ENCODE results near the gene RIPOR2. TPM values are rescaled to one million over a fixed set of nuclear protein-coding genes. Genes with fewer than 3 reads are reported as not detected.
"Not testable (repeated sequence)": the region's sequence is repeated elsewhere in the genome, so short reads cannot be mapped to it uniquely, and the experiment has no call there.

The RIPOR2 gene
- total RNA-seq, 6 experiments from 2014 or later, result 9.1 to 20.7 (median 10.2) TPM

GRCh38 chr6:24929242-24929641 lies 6.5 kb downstream of the RIPOR2 start:
- peak overlapping the region; percentile 25; the same call in 1 of the 2 replicates for H3K4me3 Mint-ChIP-seq
- no peak for TF ChIP-seq CTCF (IDR thresholded peaks at IDR 0.05)
- peaks cover 71% of the 10 kb centered on the region for H3K4me1 Mint-ChIP-seq (ENCODE audit: low read depth)

GRCh38 chr6:24927985-24928745 lies 7.6 kb downstream of the RIPOR2 start:
- Mint-ChIP-seq H3K27me3 (ENCODE audit: insufficient read depth) (no peaks in the 10 kb centered on the region), H3K4me1 (ENCODE audit: low read depth) (peaks cover 71% of the 10 kb centered on the region), H3K9me3 (no peaks in the 10 kb centered on the region), H3K27ac (peak overlapping the region; percentile 66), H3K36me3 (ENCODE audit: low read depth) (0 out of 2 replicates have a peak, but pooled peaks cover 5% of the 10 kb centered on the region), H3K4me3 (peak overlapping the region; percentile 43)
- DNase-seq, result peak; percentile 60
- TF ChIP-seq CTCF (IDR thresholded peaks at IDR 0.05), result no peak

More at GRCh38 chr6:24929242-24929641, 6.5 kb downstream of the RIPOR2 start:
- no peaks in the 10 kb centered on the region for H3K27me3 Mint-ChIP-seq (ENCODE audit: insufficient read depth)
- no peak for DNase-seq
- H3K27ac Mint-ChIP-seq, result no peak overlapping the region; the same call in 1 of the 2 replicates
- 0 out of 2 replicates have a peak, but pooled peaks cover 5% of the 10 kb centered on the region for H3K36me3 Mint-ChIP-seq (ENCODE audit: low read depth)
- no peaks in the 10 kb centered on the region for H3K9me3 Mint-ChIP-seq

DNA sequence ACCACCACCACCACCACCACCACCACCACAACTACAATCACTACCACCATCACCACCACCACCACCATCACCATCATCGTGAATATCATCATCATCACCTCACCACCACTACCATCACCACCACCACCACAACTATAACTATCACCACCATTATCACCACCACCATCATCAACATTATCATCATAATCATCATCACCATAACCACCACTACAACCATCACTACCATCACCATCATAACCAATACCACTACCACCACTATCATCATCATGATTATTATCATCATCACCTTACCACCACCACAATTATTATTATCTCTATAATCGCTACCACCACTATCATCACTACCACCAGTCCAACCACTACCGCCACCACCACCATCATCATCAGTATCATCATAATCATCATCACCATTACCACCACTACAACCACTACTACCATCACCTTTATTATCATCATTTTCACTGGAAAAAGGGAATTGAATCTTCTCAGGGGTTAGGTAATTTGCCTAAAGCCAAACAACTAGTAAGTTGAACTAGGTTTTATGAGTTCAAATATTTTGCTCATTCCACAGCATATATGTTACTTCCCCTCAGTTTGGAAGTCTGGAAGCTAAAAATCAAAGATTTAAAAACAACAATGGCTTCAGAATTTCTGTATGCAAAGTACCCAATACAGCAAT lies 8.3 kb downstream of the RIPOR2 start:
- Mint-ChIP-seq H3K9me3 (no peaks in the 10 kb centered on the region), H3K4me1 (ENCODE audit: low read depth) (peaks cover 64% of the 10 kb centered on the region), H3K27ac (no peak overlapping the region; the same call in 1 of the 2 replicates), H3K4me3 (no peak overlapping the region), H3K27me3 (ENCODE audit: insufficient read depth) (no peaks in the 10 kb centered on the region), H3K36me3 (ENCODE audit: low read depth) (0 out of 2 replicates have a peak, but pooled peaks cover 5% of the 10 kb centered on the region)
- TF ChIP-seq CTCF (IDR thresholded peaks at IDR 0.05), result no peak
- DNase-seq, result no peak

- H3K36me3 Mint-ChIP-seq (ENCODE audit: low read depth); DNase-seq; H3K4me3 Mint-ChIP-seq; H3K27ac Mint-ChIP-seq; H3K9me3 Mint-ChIP-seq; H3K27me3 Mint-ChIP-seq (ENCODE audit: insufficient read depth): not testable (repeated sequence)
- H3K4me1 Mint-ChIP-seq (ENCODE audit: low read depth), result peaks cover 56% of the 10 kb centered on the region
These were observed 9.1 kb downstream of the RIPOR2 start for GRCh38 chr6:24926647-24927046.

GRCh38 chr6:24926192-24926591 lies 9.6 kb downstream of the RIPOR2 start:
- H3K27ac Mint-ChIP-seq, result no peak overlapping the region
- peaks cover 52% of the 10 kb centered on the region for H3K4me1 Mint-ChIP-seq (ENCODE audit: low read depth)
- H3K36me3 Mint-ChIP-seq (ENCODE audit: low read depth), result 0 out of 2 replicates have a peak, but pooled peaks cover 5% of the 10 kb centered on the region
- no peak for DNase-seq
- H3K27me3 Mint-ChIP-seq (ENCODE audit: insufficient read depth), result peaks cover 3% of the 10 kb centered on the region; the same call in 1 of the 2 replicates
- TF ChIP-seq CTCF (IDR thresholded peaks at IDR 0.05), result no peak; the same call in 1 of the 2 replicates
- no peaks in the 10 kb centered on the region for H3K9me3 Mint-ChIP-seq
- H3K4me3 Mint-ChIP-seq, result no peak overlapping the region

- peaks cover 46% of the 10 kb centered on the region for H3K4me1 Mint-ChIP-seq (ENCODE audit: low read depth)
- no peak for DNase-seq
- H3K27me3 Mint-ChIP-seq (ENCODE audit: insufficient read depth), result peaks cover 3% of the 10 kb centered on the region; the same call in 1 of the 2 replicates
- no peaks in the 10 kb centered on the region for H3K9me3 Mint-ChIP-seq
- 0 out of 2 replicates have a peak, but pooled peaks cover 5% of the 10 kb centered on the region for H3K36me3 Mint-ChIP-seq (ENCODE audit: low read depth)
- peak; percentile 31 for TF ChIP-seq CTCF (IDR thresholded peaks at IDR 0.05)
- H3K27ac Mint-ChIP-seq, result no peak overlapping the region
- no peak overlapping the region for H3K4me3 Mint-ChIP-seq
These were observed 10.1 kb downstream of the RIPOR2 start for GRCh38 chr6:24925661-24926060.
